ENCODE results near the gene VWA3B.

Gene VWA3B

GRCh38 chr2:98350411-98350810 is 263.4 kb downstream of the VWA3B start:
- no peak for DNase-seq

- no peak for DNase-seq
Measured at GRCh38 chr2:98355881-98356280, 268.9 kb downstream of the VWA3B start.

GRCh38 chr2:98356729-98357128 is 269.8 kb downstream of the VWA3B start:
- no peak for DNase-seq

GRCh38 chr2:98357849-98358248 is 270.9 kb downstream of the VWA3B start:
- DNase-seq: no peak

GRCh38 chr2:98359986-98360385 is 273.0 kb downstream of the VWA3B start:
- no peak for DNase-seq
